ENCODE measurements around the gene OSBPL10. TPM values are rescaled to one million over a fixed set of nuclear protein-coding genes. Genes with fewer than 3 reads are reported as not detected.

OSBPL10 gene
- total and polyA plus RNA-seq, 2 of the 4 experiments (the other 2 are of a cell fraction), result 9.5 to 10.1 TPM

DNA sequence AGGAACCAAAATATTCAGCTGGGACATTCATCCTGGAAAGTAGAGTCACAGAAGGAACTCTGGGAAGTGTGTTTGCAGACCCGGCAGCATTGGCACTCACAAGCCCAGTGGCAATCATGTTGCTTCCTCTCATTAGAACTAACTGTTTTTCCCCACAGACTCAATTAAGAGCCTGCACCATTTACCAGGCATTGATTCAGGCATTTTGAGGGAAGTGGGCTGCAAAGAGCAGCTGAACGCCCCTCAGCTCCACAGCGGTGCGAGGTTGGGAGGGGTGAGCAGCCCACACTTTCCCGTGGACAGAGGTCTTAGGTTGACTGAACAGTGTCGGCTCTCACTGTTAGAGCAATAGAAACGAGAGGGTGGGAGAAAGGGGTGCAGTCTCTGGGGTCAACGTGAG lies 304.5 kb downstream of the OSBPL10 start:
- Histone ChIP-seq H3K36me3 (ENCODE audit: control insufficient read depth, insufficient read depth, low read length) (no peaks in the 10 kb centered on the region; the same call in 1 of the 2 replicates), H2BK120ac (ENCODE audit: low read depth, low read length) (no peak overlapping the region), H2AK5ac (ENCODE audit: low read depth, low read length) (no peak overlapping the region), H3K18ac (ENCODE audit: low read depth, low read length) (no peak overlapping the region), H3K79me1 (ENCODE audit: low read depth in 1 of 2, low read length in 2 of 2) (no peaks in the 10 kb centered on the region), H4K5ac (ENCODE audit: low read depth, low read length) (no peak overlapping the region), H3K4me1 (ENCODE audit: control insufficient read depth, insufficient read depth, low read length) (peaks cover 3% of the 10 kb centered on the region; the same call in 1 of the 2 replicates), H3K27me3 (ENCODE audit: control insufficient read depth, insufficient read depth, low read length) (no peaks in the 10 kb centered on the region), H3K27ac (ENCODE audit: insufficient read depth, low read length) (no peak overlapping the region), H2BK15ac (ENCODE audit: low read depth, low read length) (no peak overlapping the region), H2BK20ac (ENCODE audit: low read depth, low read length) (no peak overlapping the region), H3K9me3 (ENCODE audit: control insufficient read depth, insufficient read depth, low read length) (no peaks in the 10 kb centered on the region), H2AFZ (replicated peaks; ENCODE audit: low read length, poor library complexity) (no peak overlapping the region), H3K4me3 (ENCODE audit: insufficient read depth, low read depth, low read length) (no peak overlapping the region), H3K14ac (replicated peaks; ENCODE audit: low read depth, low read length) (no peak overlapping the region), H3K4ac (ENCODE audit: low read depth, low read length) (no peak overlapping the region), H2AK9ac (replicated peaks; ENCODE audit: low read depth, low read length, poor library complexity) (no peak overlapping the region), H3K23ac (ENCODE audit: low read depth, low read length) (no peak overlapping the region), H3K9me1 (ENCODE audit: insufficient read depth, low read length) (no peaks in the 10 kb centered on the region; the same call in 1 of the 2 replicates), H3K4me2 (ENCODE audit: low read depth, low read length) (no peak overlapping the region), H3K9ac (ENCODE audit: low read depth, low read length) (no peak overlapping the region), H4K91ac (ENCODE audit: insufficient read depth, low read depth, low read length) (no peak overlapping the region), H2BK5ac (ENCODE audit: low read depth, low read length, poor library complexity, severe bottlenecking) (no peak overlapping the region), H4K20me1 (ENCODE audit: insufficient read depth, low read length) (no peaks in the 10 kb centered on the region), H3K56ac (ENCODE audit: extremely low read depth, insufficient read depth, low read length) (no peak overlapping the region), H4K8ac (ENCODE audit: low read depth in 2 of 2, low read length in 2 of 2) (no peak overlapping the region)
- no CpG with 5 or more reads among the region's 8 CpGs for WGBS, 2 experiments (ENCODE audit: extremely low coverage in 2 of 2, insufficient read length in 1 of 2)
- DNase-seq (no peak), ATAC-seq (ENCODE audit: low read depth) (no peak)
- intact Hi-C loops (cut with micrococcal nuclease), result no loop called here
- ChIA-PET CTCF (interaction anchor here (1.0 kb wide), 1 partner anchor 12 kb away, joined by 3 read pairs; no protein-coding TSS in a partner anchor), POLR2A (ENCODE audit: unreplicated experiment) (no interaction called here)
- dilution Hi-C loops (cut with HindIII; ENCODE audit: low sequenced_read_pairs, unreplicated experiment), result no loop called here
- BruUV-seq (replicated peaks), result no TSS peak
- TF ChIP-seq RCOR1 (IDR thresholded peaks at IDR 0.05; ENCODE audit: insufficient replicate concordance, low read length) (no peak), MAFK (IDR thresholded peaks at IDR 0.05; ENCODE audit: low read depth, low read length) (no peak)
- in situ Hi-C loops (cut with MboI; ENCODE audit: low sequenced_read_pairs), result no loop called here
